ENCODE measurements around the gene RFX1.

DNA sequence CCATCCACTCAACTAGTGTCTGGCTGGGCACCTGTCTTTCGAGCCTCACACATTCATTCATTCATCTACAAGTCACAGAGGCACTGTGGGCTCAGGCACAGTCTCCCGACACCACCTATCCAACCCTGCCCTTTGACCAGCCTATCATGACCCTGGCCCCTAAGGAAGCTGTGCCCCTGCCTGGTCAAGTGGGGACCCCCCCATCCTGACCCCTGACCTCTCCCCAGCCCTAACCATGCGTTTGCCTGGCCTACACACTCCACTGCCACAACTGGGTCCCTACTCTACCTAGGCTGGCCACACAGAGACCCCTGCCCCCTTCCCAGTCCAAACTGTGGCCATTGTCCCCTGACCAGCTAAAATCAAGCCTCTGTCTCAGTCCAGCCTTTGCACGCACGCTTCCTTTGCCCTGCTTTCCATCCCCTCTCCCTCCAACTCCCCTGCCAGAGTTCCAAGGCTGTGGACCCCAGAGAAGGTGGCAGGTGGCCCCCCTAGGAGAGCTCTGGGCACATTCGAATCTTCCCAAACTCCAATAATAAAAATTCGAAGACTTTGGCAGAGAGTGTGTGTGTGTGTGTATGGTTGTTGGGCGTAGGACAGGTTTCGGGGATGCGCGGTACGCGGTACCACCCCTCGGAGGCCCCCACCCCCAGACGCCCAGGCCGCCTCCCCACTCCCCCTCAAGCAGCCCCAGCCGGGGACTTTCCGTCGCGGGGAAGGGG, 25.0 kb upstream of the RFX1 start:
- TF ChIP-seq, protein P1, sequence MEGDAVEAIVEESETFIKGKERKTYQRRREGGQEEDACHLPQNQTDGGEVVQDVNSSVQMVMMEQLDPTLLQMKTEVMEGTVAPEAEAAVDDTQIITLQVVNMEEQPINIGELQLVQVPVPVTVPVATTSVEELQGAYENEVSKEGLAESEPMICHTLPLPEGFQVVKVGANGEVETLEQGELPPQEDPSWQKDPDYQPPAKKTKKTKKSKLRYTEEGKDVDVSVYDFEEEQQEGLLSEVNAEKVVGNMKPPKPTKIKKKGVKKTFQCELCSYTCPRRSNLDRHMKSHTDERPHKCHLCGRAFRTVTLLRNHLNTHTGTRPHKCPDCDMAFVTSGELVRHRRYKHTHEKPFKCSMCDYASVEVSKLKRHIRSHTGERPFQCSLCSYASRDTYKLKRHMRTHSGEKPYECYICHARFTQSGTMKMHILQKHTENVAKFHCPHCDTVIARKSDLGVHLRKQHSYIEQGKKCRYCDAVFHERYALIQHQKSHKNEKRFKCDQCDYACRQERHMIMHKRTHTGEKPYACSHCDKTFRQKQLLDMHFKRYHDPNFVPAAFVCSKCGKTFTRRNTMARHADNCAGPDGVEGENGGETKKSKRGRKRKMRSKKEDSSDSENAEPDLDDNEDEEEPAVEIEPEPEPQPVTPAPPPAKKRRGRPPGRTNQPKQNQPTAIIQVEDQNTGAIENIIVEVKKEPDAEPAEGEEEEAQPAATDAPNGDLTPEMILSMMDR (optimal IDR thresholded peaks at IDR 0.05 in 1 of 3, IDR thresholded peaks at IDR 0.05 in 1 of 3, conservative IDR thresholded peaks at IDR 0.05 in 1 of 3; ENCODE audit: extremely low read depth in 1 of 3, insufficient read depth in 2 of 3, low read length in 3 of 3) = no peak
- TF ChIP-seq EZH2 (IDR thresholded peaks at IDR 0.05; ENCODE audit: low read length) = no peak
